Testis (tissue), 3 donors: ENCODE results near the gene BNIP2. TPM values are rescaled to one million over a fixed set of nuclear protein-coding genes. Genes with fewer than 3 reads are reported as not detected.

Experiments
- DNase-seq: peaks from one replicate; pipeline ENCODE4 v3.0.0-alpha.2; 2019
- H3K27ac ChIP-seq, 2 donors: fragments of 200-600 bp; sonication (generic); one replicate each; pipeline ENCODE4 v1.5.1; 2019
- H3K27me3 ChIP-seq: fragments of 200-600 bp; sonication (generic); one replicate; pipeline ENCODE4 v1.5.1; 2019
- H3K36me3 ChIP-seq: fragments of 200-600 bp; sonication (generic); one replicate; pipeline ENCODE4 v1.5.1; 2017; ENCODE audit warnings: low read depth; ENCODE audit errors: missing control alignments
- H3K4me1 ChIP-seq: fragments of 200-600 bp; sonication (generic); one replicate; pipeline ENCODE4 v1.5.1; 2019
- H3K4me3 ChIP-seq, 2 donors: fragments of 200-600 bp; sonication (generic); one replicate each; pipeline ENCODE4 v1.5.1; 2017 to 2019
- H3K9me3 ChIP-seq: fragments of 200-600 bp; sonication (generic); one replicate; pipeline ENCODE4 v1.5.1; 2017
- CTCF ChIP-seq, 3 experiments: fragments of 450-650 bp in 2 of 3; fragments of 200-600 bp in 1 of 3; sonication (generic) in 1 of 3; IDR thresholded peaks; one replicate each; pipeline ENCODE4 v1.5.1; 2016 to 2019; ENCODE audit warnings: antibody characterized with exemption in 3 of 3, mild to moderate bottlenecking in 2 of 3, moderate library complexity in 1 of 3
- POLR2A ChIP-seq: fragments of 450-650 bp; IDR thresholded peaks from one replicate; pipeline ENCODE4 v1.6.1; 2017; ENCODE audit warnings: antibody characterized with exemption, mild to moderate bottlenecking, moderate library complexity
- WGBS, 2 donors: methylation state at CpG; one replicate each; pipeline ENCODE4 v1.1.5; 2018; 5-methylcytosine and 5-hydroxymethylcytosine counted together
- intact Hi-C: fragments of 100-400 bp; cut with DNase I; formaldehyde crosslinking; loops from one replicate; pipeline ENCODE4 v1.15.1; 2023; ENCODE audit warnings: low total_unique reads
- polyA plus RNA-seq: library from polyadenylated mRNA; stranded (reverse); fragments of 350-450 nt; fragmentation: Illumina TruSeq; extraction: RNeasy Lipid Tissue Mini Kit (QIAGEN cat#74804); gene quantifications from one replicate; pipeline ENCODE4 v1.2.3, GENCODE V29; 2014; ENCODE audit warnings: low read depth, low replicate concordance; ENCODE audit not compliant: insufficient read depth
- total RNA-seq, 2 donors: library from RNA; depleted of rRNA; stranded (reverse); fragments of >200 nt; gene quantifications; one replicate each; pipeline ENCODE4 v1.2.3, GENCODE V29; 2016

Gene BNIP2
- total and polyA plus RNA-seq, 3 donors from 2014 or later = 47.9 to 145 (median 133) TPM

- TF ChIP-seq POLR2A (no peak), CTCF (IDR thresholded peaks at IDR 0.05) (no peak)
- H3K9me3 ChIP-seq = no peaks in the 10 kb centered on the region
- DNase-seq = no peak
- H3K4me1 ChIP-seq = no peaks in the 10 kb centered on the region
- no peaks in the 10 kb centered on the region for H3K36me3 ChIP-seq
- H3K4me3 ChIP-seq = no peak overlapping the region
- intact Hi-C loops = no loop called here
- 74 to 93% methylated on average over 4 of the region's 5 CpGs for WGBS, 2 donors
- no peak overlapping the region for H3K27ac ChIP-seq
- no peaks in the 10 kb centered on the region for H3K27me3 ChIP-seq
These were observed 8.2 kb downstream of the BNIP2 start for GRCh38 chr15:59680870-59681269.

GRCh38 chr15:59680346-59680745 lies 8.8 kb downstream of the BNIP2 start:
- Histone ChIP-seq H3K9me3 (no peaks in the 10 kb centered on the region), H3K27me3 (no peaks in the 10 kb centered on the region), H3K36me3 (no peaks in the 10 kb centered on the region), H3K27ac (no peak overlapping the region), H3K4me3 (no peak overlapping the region), H3K4me1 (no peaks in the 10 kb centered on the region)
- no peak for DNase-seq
- TF ChIP-seq CTCF (IDR thresholded peaks at IDR 0.05) = no peak
- no peak for TF ChIP-seq POLR2A
- intact Hi-C loops = no loop called here
- WGBS, 2 donors = 84 to 92% methylated on average over 6 of the region's 6 CpGs

GRCh38 chr15:59678620-59679019 lies 10.5 kb downstream of the BNIP2 start:
- WGBS, 2 donors = 71 to 86% methylated on average over 1 of the region's 1 CpG
- H3K27ac ChIP-seq = no peak overlapping the region
- H3K4me3 ChIP-seq = no peak overlapping the region
- H3K9me3 ChIP-seq = no peaks in the 10 kb centered on the region
- H3K27me3 ChIP-seq = no peaks in the 10 kb centered on the region
- no peak for DNase-seq
- intact Hi-C loops = no loop called here
- H3K36me3 ChIP-seq = no peaks in the 10 kb centered on the region
- TF ChIP-seq CTCF (IDR thresholded peaks at IDR 0.05) (no peak), POLR2A (no peak)
- H3K4me1 ChIP-seq = no peaks in the 10 kb centered on the region

GRCh38 chr15:59678172-59678571 lies 10.9 kb downstream of the BNIP2 start:
- Histone ChIP-seq H3K9me3 (no peaks in the 10 kb centered on the region), H3K27me3 (no peaks in the 10 kb centered on the region), H3K36me3 (no peaks in the 10 kb centered on the region), H3K4me3 (no peak overlapping the region), H3K4me1 (no peaks in the 10 kb centered on the region), H3K27ac (no peak overlapping the region)
- intact Hi-C loops = no loop called here
- DNase-seq = no peak
- TF ChIP-seq CTCF (IDR thresholded peaks at IDR 0.05) (no peak), POLR2A (no peak)
- WGBS, 2 donors = 79 to 84% methylated on average over 1 of the region's 1 CpG

- H3K27ac ChIP-seq = no peak overlapping the region
- DNase-seq = no peak
- no peak for TF ChIP-seq CTCF (IDR thresholded peaks at IDR 0.05)
- 97 to 98% methylated on average over 23 of the region's 23 CpGs for WGBS, 2 donors
- no peaks in the 10 kb centered on the region for H3K36me3 ChIP-seq
- H3K4me3 ChIP-seq = no peak overlapping the region
- H3K27me3 ChIP-seq = no peaks in the 10 kb centered on the region
- no peaks in the 10 kb centered on the region for H3K4me1 ChIP-seq
- no peaks in the 10 kb centered on the region for H3K9me3 ChIP-seq
- intact Hi-C loops = no loop called here
These were observed 12.6 kb downstream of the BNIP2 start for GRCh38 chr15:59676565-59676964.
